Measurements from ENCODE around the gene NCAM1.

The NCAM1 gene

GRCh38 chr11:113177671-113178070 is 216.5 kb downstream of the NCAM1 start:
- DNase-seq, result no peak

DNA sequence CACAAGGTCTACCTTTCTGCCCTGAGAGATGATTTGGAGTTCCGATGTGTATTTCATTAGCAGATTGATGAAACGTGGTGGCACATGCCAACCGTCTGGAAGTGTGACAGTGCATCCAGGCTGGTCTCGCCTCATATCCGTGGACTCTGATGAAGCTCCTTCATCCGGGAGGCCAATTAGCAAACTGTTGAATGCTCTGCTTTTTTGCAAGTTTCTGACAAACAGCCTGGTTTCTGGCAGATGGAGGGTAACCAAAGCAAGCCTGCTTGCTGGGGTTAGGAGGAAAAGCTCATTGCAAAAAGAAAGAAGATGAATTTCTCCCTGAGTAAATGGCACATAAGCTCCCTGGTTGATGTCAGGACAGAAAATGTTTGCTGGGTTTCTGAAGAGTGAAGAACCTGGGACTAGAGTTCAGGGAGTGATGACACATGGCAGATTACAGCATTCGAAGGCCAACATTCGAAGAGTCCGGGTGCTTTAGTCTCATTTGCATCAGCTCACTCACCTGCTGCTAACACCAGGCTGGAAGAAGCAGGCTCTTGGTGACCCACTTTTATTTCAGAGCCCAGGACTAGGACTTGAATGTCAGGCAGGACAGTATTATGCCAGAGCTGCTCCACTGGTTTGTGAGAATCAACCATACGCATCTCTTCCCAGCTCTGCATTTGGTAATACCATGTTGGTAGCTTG is 217.3 kb downstream of the NCAM1 start:
- DNase-seq, result no peak

GRCh38 chr11:113179181-113179704 is 218.0 kb downstream of the NCAM1 start:
- DNase-seq, result no peak

GRCh38 chr11:113181094-113181493 is 219.9 kb downstream of the NCAM1 start:
- no peak for DNase-seq

- DNase-seq, result no peak
Measured at GRCh38 chr11:113182288-113182687, 221.1 kb downstream of the NCAM1 start.

- DNase-seq, result peak; percentile 7
Measured at GRCh38 chr11:113184498-113184897, 223.3 kb downstream of the NCAM1 start.

GRCh38 chr11:113188371-113188834 is 227.2 kb downstream of the NCAM1 start:
- DNase-seq, result no peak

GRCh38 chr11:113189909-113190667 is 228.9 kb downstream of the NCAM1 start:
- DNase-seq, result peak; percentile 39

DNA sequence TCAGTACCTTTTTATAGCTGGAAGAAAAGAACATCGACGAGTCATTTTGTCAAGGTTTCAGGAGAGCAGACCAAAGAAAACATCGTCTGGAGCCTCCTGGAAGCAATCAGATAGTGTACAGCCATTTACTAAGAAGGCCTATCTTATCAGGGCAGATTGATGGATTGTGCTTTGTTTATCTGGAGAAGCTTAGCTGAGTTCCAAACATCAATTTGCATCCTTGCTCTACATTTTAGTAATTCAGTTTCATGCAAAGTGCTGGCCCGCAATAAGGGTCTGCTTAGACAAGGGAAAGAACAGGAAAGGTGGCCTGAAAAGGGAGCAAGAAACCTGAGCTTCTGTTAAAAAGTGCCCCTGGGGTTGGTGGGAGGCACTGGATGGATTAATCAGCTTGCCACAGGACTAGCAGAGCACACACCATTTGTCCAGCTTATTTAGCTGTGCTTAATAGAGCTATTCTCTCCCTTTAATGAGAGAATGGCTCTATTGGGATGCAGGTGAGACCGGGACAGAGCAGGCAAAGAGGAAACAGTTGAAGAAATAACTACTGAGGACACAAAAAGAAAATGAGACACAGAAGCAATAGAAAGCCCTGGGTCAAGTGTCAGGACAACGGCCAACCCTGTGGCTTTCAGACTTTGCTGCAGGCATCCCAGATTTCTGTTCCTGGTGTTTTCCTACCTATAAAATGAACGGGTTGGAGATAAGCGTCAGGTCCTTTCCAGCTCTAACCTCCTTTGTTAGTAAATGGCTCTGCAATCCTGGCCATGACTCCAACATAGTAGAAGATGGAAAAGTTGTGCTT is 231.1 kb downstream of the NCAM1 start:
- DNase-seq, result no peak

DNA sequence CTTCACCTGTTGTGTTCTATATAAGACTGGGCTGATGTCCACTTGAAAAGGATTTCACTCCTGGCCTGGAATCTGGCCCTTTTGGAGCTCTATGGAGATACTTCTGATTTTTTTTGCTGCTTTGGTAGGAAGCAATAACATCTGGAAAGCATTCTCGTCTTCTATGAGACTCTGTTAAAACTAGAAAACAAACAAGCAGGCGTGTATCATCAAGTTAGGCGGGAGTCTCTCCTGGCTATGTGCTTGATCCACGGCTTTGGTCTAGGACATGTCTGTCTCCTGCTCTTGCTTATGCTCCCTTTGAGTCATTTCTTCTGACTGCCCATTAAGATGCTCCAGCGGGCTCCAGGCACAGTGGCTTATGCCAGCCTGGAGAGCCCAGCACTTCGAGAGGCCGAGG is 231.8 kb downstream of the NCAM1 start:
- no peak for DNase-seq

GRCh38 chr11:113193946-113194345 is 232.7 kb downstream of the NCAM1 start:
- DNase-seq, result no peak

DNA sequence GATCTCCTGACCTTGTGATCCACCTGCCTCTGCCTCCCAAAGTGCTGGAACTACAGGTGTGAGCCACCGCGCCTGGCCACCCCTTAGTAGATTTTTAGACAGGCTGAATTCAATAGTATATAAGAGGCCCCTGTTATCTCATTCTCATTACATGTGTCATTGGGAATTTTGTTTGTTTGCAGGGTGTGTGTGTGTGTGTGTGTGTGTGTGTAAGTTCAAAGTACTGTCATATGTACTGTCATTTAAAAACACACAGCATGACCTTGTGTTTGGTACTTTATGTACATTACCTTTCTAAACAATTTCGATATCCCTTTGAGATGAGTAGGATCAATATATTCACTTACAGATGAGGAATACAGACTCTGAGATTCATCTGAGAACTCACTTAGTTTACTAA is 234.5 kb downstream of the NCAM1 start:
- no peak for DNase-seq

GRCh38 chr11:113197446-113197845 is 236.2 kb downstream of the NCAM1 start:
- no peak for DNase-seq

- no peak for DNase-seq
Measured at GRCh38 chr11:113198972-113199661, 237.9 kb downstream of the NCAM1 start.

- no peak for DNase-seq
Measured at GRCh38 chr11:113199866-113200265, 238.6 kb downstream of the NCAM1 start.

GRCh38 chr11:113201054-113201818 is 240.0 kb downstream of the NCAM1 start:
- DNase-seq, result no peak

GRCh38 chr11:113202431-113202830 is 241.2 kb downstream of the NCAM1 start:
- no peak for DNase-seq

DNA sequence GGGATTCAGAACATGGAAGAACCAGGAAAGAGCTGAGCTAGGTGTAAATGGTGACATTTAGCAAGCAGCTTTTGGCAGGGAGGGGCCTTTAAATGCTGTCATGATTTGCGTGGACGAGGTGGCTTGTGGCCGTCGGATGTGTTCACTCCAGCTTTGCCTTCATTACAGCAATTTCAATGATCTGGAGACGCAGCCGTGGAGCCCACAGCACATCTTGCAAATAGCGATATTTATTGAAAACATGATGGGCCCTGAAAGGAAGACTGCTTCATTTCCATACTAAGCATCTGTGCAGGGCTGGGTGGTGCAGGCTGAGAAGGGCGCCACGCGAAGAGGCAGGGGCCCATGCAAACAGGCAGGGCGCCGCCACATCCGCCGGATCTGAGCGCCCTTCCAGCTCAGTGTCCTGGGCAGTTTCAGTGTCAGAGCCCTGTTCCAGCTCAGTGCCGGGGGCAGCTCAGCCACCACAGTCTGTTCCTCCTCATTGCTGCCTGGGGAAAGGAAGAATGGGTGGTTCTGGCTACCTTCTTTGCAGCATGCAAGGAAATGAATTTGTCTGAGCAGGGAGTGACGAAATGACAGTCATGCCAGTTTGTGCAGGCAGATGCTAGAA is 242.0 kb downstream of the NCAM1 start:
- no peak for DNase-seq

- DNase-seq, result no peak
Measured at GRCh38 chr11:113204280-113204679, 243.1 kb downstream of the NCAM1 start.

- DNase-seq, result no peak
Measured at GRCh38 chr11:113213549-113213948, 252.3 kb downstream of the NCAM1 start.

DNA sequence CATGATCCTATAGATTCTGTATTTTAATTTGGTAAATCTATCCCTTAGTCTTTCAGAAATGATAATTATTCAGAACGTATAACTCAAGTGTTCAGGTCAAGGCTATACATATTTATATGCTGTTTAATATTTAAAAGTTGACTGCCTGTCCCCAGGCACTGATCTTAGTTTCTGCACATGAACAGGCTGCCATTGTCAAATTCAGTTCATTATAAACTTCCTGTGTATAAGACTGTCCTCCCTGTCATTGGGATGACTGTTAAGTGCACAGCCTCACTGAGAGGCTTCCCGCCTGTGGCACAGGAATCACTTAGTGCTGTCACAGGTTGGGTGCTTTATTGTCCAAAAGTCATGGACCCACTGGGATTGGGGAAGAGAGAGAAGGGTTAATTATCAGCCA is 261.0 kb downstream of the NCAM1 start:
- no peak for DNase-seq
